Breast epithelium (tissue), 3 donors: ENCODE results near the gene ANKRD44.

ENCODE experiments used
- CTCF ChIP-seq, 3 donors: fragments of 450-650 bp; IDR thresholded peaks; one replicate each; pipeline ENCODE4 v1.5.1; 2016 to 2017; ENCODE audit warnings: antibody characterized with exemption in 3 of 3, mild to moderate bottlenecking in 3 of 3, moderate library complexity in 3 of 3
- POLR2A ChIP-seq: fragments of 450-650 bp; IDR thresholded peaks from one replicate; pipeline ENCODE4 v1.6.1; 2016; ENCODE audit warnings: antibody characterized with exemption, mild to moderate bottlenecking, moderate library complexity

DNA sequence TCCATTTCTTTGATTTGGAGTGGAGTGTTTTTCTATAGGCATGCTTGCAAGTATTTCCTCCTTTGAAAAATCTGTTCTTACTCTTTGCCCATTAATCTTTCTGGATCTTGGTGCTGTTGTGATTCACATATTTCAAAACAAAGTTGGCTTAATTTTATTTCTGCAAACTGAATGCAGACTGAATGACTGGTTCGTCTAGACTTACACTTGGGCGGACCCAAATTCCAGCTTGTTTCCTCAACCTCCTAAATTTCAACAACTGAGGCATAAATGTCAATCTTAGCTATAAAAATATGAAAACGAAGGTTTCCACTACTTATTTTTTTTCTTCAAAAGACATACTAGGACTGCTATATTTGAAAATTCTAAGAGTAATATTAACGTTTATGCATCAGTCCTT is 59.0 kb downstream of the ANKRD44 start:
- TF ChIP-seq CTCF (IDR thresholded peaks at IDR 0.05), result no peak
- TF ChIP-seq POLR2A, result no peak
